A549 (cell line): ENCODE results near the gene FAM120B. TPM values are rescaled to one million over a fixed set of nuclear protein-coding genes. Genes with fewer than 3 reads are reported as not detected.

Experiments
- ATAC-seq, 2 experiments: fragments of 200-7000 bp in 1 of 2; fragments of >200 bp in 1 of 2; cut with Nextera tagmentation in 1 of 2; cut with Tn5 transposase in 1 of 2; 3 replicates each; pipeline versions ENCODE4 v1.8.0 to v1.9.1; 2018 to 2020; ENCODE audit warnings: mild to moderate bottlenecking in 1 of 2, moderate library complexity in 1 of 2
- CTCF ChIA-PET: fragments of 300-600 bp; sonication (Branson Sonifier 250); formaldehyde crosslinking; extraction: SDS; loops from one replicate; lab custom pipeline; 2021; ENCODE audit warnings: antibody characterized with exemption, inconsistent platforms; lab: Yijun Ruan, JAX
- POLR2A ChIA-PET: fragments of 350-600 bp; formaldehyde crosslinking; extraction: SDS; loops from one replicate; lab custom pipeline; 2021; ENCODE audit warnings: antibody characterized with exemption, inconsistent platforms; lab: Yijun Ruan, JAX
- DNase-seq, 2 experiments: peaks; one replicate each; pipeline versions ENCODE4 v3.0.0 to v3.0.0-alpha.2; 2011 to 2016; ENCODE audit warnings: low read depth in 1 of 2, low spot score in 1 of 2
- FAIRE-seq: peaks from 2 replicates; lab custom pipeline; 2011; peaks lifted over from hg19 to GRCh38; lab: Jason Lieb, UNC
- H3K27ac ChIP-seq, 2 experiments: fragments of >200 bp; sonication (Bioruptor Twin); formaldehyde crosslinking; 3 replicates each; pipeline ENCODE4 v1.5.1; 2016 to 2017
- H3K4me1 ChIP-seq: fragments of >200 bp; sonication (Bioruptor Twin); formaldehyde crosslinking; 3 replicates; pipeline ENCODE4 v1.6.1; 2016
- H3K4me2 ChIP-seq: fragments of >200 bp; sonication (Bioruptor Twin); formaldehyde crosslinking; 3 replicates; pipeline ENCODE4 v1.6.1; 2016
- H3K4me3 ChIP-seq: fragments of >200 bp; sonication (Bioruptor Twin); formaldehyde crosslinking; 3 replicates; pipeline ENCODE4 v1.5.1; 2016
- H3K9me3 ChIP-seq: fragments of >200 bp; sonication (Bioruptor Twin); formaldehyde crosslinking; 3 replicates; pipeline ENCODE4 v1.6.1; 2016
- E2F6 ChIP-seq: IDR thresholded peaks from 2 replicates; pipeline ENCODE4 v1.6.1; 2012; ENCODE audit warnings: low read depth, borderline replicate concordance
- EP300 ChIP-seq, 2 experiments: fragments of >200 bp; sonication (Bioruptor Twin); formaldehyde crosslinking; IDR thresholded peaks; 2 replicates in 1 of 2; 3 replicates in 1 of 2; pipeline ENCODE4 v1.6.1; 2016 to 2017
- ESRRA ChIP-seq: fragments of 150-350 bp; IDR thresholded peaks from 2 replicates; pipeline ENCODE4 v1.6.1; 2014; ENCODE audit warnings: mild to moderate bottlenecking, low read length, borderline replicate concordance
- HDAC2 ChIP-seq: fragments of 200-600 bp; sonication (generic); IDR thresholded peaks from 2 replicates; pipeline ENCODE4 v1.6.1; 2016
- HEYL ChIP-seq: fragments of 250-450 bp; sonication (Bioruptor Pico); IDR thresholded peaks from 2 replicates; pipeline ENCODE4 v1.8.0; 2021; ENCODE audit warnings: mild to moderate bottlenecking, moderate library complexity
- HOXB13 ChIP-seq: fragments of 250-450 bp; sonication (Bioruptor Pico); IDR thresholded peaks from 2 replicates; pipeline ENCODE4 v1.5.0; 2020; ENCODE audit warnings: low read depth, mild to moderate bottlenecking, moderate library complexity
- KDM5A ChIP-seq: fragments of 200-600 bp; sonication (generic); IDR thresholded peaks from 2 replicates; pipeline ENCODE4 v1.6.1; 2016; ENCODE audit warnings: antibody characterized with exemption, mild to moderate bottlenecking
- MAX ChIP-seq: IDR thresholded peaks from 2 replicates; pipeline ENCODE4 v1.6.1; 2012
- MYC ChIP-seq: IDR thresholded peaks from 2 replicates; pipeline ENCODE4 v1.6.1; 2012; ENCODE audit warnings: mild to moderate bottlenecking, inconsistent platforms, low read length, improper control_type of control experiment, borderline replicate concordance
- PHF8 ChIP-seq: fragments of 200-600 bp; sonication (generic); IDR thresholded peaks from 2 replicates; pipeline ENCODE4 v1.6.1; 2016; ENCODE audit warnings: low read depth, mild to moderate bottlenecking, antibody characterized with exemption, moderate library complexity, borderline replicate concordance
- POLR2A ChIP-seq: IDR thresholded peaks from 2 replicates; pipeline ENCODE4 v1.6.1; 2012; ENCODE audit warnings: mild to moderate bottlenecking, low read length
- REST ChIP-seq: fragments of 200-600 bp; sonication (generic); IDR thresholded peaks from 2 replicates; pipeline ENCODE4 v1.6.1; 2016; ENCODE audit warnings: antibody characterized with exemption, mild to moderate bottlenecking, moderate library complexity
- TP53 ChIP-seq: fragments of 250-450 bp; sonication (Bioruptor Pico); IDR thresholded peaks from 2 replicates; pipeline ENCODE4 v1.5.0; 2021; ENCODE audit warnings: mild to moderate bottlenecking, moderate library complexity
- USF2 ChIP-seq: fragments of 450-650 bp; IDR thresholded peaks from 2 replicates; pipeline ENCODE4 v1.6.1; 2014; ENCODE audit warnings: antibody characterized with exemption
- WGBS: methylation state at CpG from one replicate; pipeline ENCODE4 v1.1.6; 2017; ENCODE audit errors: missing lambda C conversion rate; 5-methylcytosine and 5-hydroxymethylcytosine counted together
- polyA plus RNA-seq, 4 experiments: library from polyadenylated mRNA; depleted of rRNA in 3 of 4; stranded (reverse); fragments of >200 nt; fragmentation: RNase III in 1 of 4; extraction: RNeasy Plus Mini Kit Qiagen cat#74134 plus additional on column Dnase treatment in 1 of 4; gene quantifications; 2 replicates in 3 of 4; 3 replicates in 1 of 4; pipeline ENCODE4 v1.2.3, GENCODE V29; 2011 to 2017
- TF ChIP-seq, protein P1 (sequence below): fragments of 150-350 bp; IDR thresholded peaks from 2 replicates; pipeline ENCODE4 v1.6.1; 2014; ENCODE audit warnings: low read depth, mild to moderate bottlenecking, low read length
- TF ChIP-seq, protein P2 (sequence below): fragments of >200 bp; sonication (Bioruptor Twin); formaldehyde crosslinking; IDR thresholded peaks from 2 replicates; pipeline ENCODE4 v1.6.1; 2016

FAM120B gene
- polyA plus RNA-seq, 2 of the 4 experiments (the other 2 are of a cell fraction), result 7.0 to 7.7 TPM

- H3K4me3 ChIP-seq, result peak overlapping the region; percentile 32; the same call in 1 of the 3 replicates
- peak overlapping the region; percentile 50 to 70; a peak in 4 of 6 replicates for H3K27ac ChIP-seq
- H3K4me2 ChIP-seq, result peak overlapping the region; percentile 72
- TF ChIP-seq PHF8 (no peak), REST (no peak), HDAC2 (no peak), KDM5A (no peak), ESRRA (no peak), EP300 (IDR thresholded peaks at IDR 0.05) (no peak), E2F6 (no peak)
- TF ChIP-seq, protein P1, sequence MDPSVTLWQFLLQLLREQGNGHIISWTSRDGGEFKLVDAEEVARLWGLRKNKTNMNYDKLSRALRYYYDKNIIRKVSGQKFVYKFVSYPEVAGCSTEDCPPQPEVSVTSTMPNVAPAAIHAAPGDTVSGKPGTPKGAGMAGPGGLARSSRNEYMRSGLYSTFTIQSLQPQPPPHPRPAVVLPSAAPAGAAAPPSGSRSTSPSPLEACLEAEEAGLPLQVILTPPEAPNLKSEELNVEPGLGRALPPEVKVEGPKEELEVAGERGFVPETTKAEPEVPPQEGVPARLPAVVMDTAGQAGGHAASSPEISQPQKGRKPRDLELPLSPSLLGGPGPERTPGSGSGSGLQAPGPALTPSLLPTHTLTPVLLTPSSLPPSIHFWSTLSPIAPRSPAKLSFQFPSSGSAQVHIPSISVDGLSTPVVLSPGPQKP, result no peak
- TF ChIP-seq, protein P2, sequence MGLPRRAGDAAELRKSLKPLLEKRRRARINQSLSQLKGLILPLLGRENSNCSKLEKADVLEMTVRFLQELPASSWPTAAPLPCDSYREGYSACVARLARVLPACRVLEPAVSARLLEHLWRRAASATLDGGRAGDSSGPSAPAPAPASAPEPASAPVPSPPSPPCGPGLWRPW, result no peak
- peaks cover 6% of the 10 kb centered on the region; the same call in 1 of the 3 replicates for H3K4me1 ChIP-seq
- H3K9me3 ChIP-seq, result no peaks in the 10 kb centered on the region
- ChIA-PET POLR2A (interaction anchor here (0.6 kb wide), 1 partner anchor 735 kb away, joined by 6 read pairs; no protein-coding TSS in a partner anchor), CTCF (interaction anchor here (0.8 to 1.5 kb wide), 2 partner anchors 13 to 32 kb away, joined by 3 to 5 read pairs; no protein-coding TSS in a partner anchor)
- peak in 1 of 2 experiments; percentile 19; a peak in 1 of 6 replicates for ATAC-seq
- FAIRE-seq, result no peak
- WGBS, result 82% methylated on average over 10 of the region's 12 CpGs
- DNase-seq, result no peak
These were observed 131.3 kb downstream of the FAM120B start for GRCh38 chr6:170437719-170438401.

GRCh38 chr6:170438402-170438753 is 131.8 kb downstream of the FAM120B start:
- WGBS, result 4% methylated on average over 4 of the region's 15 CpGs
- peak overlapping the region; percentile 32; the same call in 1 of the 3 replicates for H3K4me3 ChIP-seq
- DNase-seq, result peak; percentile 62 to 72
- H3K9me3 ChIP-seq, result no peaks in the 10 kb centered on the region
- POLR2A ChIA-PET, result interaction anchor here (0.6 kb wide), 1 partner anchor 736 kb away, joined by 6 read pairs; no protein-coding TSS in a partner anchor
- 0 out of 2 replicates have a peak, but pooled peaks have one; percentile 25 for TF ChIP-seq MAX
- TF ChIP-seq POLR2A, result no peak
- peak; percentile 33; the same call in 1 of the 2 replicates for TF ChIP-seq MYC
- peak; percentile 92 to 95 for ATAC-seq
- peaks cover 6% of the 10 kb centered on the region; the same call in 1 of the 3 replicates for H3K4me1 ChIP-seq
- H3K4me2 ChIP-seq, result peak overlapping the region; percentile 72
- FAIRE-seq, result no peak
- CTCF ChIA-PET, result interaction anchor here (1.5 kb wide), 1 partner anchor 13 kb away, joined by 5 read pairs; no protein-coding TSS in a partner anchor
- H3K27ac ChIP-seq, result peak overlapping the region; percentile 50 to 70; a peak in 4 of 6 replicates

DNA sequence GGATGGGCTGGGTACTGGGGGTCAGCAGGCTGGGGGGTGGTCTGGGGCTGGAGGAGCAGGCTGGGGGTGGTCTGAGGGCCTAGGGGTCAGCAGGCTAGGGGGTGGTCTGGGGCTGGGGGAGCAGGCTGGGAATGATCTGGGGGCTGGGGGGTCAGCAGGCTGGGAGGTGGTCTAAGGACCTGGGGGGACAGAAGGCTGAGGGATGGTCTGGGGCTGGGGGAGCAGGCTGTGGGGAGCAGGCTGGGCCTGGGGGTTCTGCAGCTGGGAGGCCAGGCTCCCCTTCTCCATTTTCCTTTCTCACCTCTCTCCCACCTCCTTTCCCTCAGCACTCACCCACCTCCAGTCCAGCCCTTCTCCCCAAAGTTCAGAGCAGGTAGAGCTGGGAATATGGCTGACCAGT is 132.3 kb downstream of the FAM120B start:
- no peak for DNase-seq
- FAIRE-seq, result no peak
- CTCF ChIA-PET, result interaction anchor here (0.6 kb wide), 1 partner anchor 22 kb away, joined by 3 read pairs; no protein-coding TSS in a partner anchor
- Histone ChIP-seq H3K4me1 (peaks cover 6% of the 10 kb centered on the region; the same call in 1 of the 3 replicates), H3K27ac (peak overlapping the region in 1 of 2 experiments; percentile 70; a peak in 3 of 6 replicates), H3K4me2 (peak overlapping the region; percentile 72), H3K9me3 (no peaks in the 10 kb centered on the region), H3K4me3 (no peak overlapping the region; the same call in 2 of the 3 replicates)
- ATAC-seq, result no peak
- no peak for TF ChIP-seq HEYL (CRISPR knock-in tag)
- TF ChIP-seq PHF8, result no peak
- no peak for TF ChIP-seq TP53 (CRISPR knock-in tag)
- no peak for TF ChIP-seq USF2
- TF ChIP-seq HOXB13 (CRISPR knock-in tag), result no peak
- POLR2A ChIA-PET, result interaction anchor here (0.6 kb wide), 1 partner anchor 736 kb away, joined by 6 read pairs; no protein-coding TSS in a partner anchor
